ENCODE data around the gene HLA-DMA.

DNA sequence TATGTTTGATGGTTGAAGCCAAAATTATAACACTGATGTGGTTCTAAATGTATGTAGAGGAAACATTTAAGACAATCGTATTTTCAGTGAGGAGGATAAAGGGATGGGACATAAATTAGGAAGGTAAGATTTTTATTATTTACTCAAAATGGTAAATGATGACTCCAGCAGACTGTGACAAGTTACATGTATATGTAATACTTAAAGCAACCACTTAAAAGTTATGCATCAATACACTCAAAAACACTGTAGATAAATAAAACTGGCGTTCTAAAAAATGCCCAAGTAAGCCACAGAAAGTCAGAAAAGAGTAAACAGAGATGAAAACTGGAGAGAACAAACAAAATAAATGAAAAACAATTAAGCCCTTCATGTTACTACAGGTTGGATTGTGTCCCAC is 30.8 kb downstream of the HLA-DMA start:
- TF ChIP-seq POLR2A (IDR thresholded peaks at IDR 0.05; ENCODE audit: low read length) = no peak
- no peak for TF ChIP-seq GATA1 (IDR thresholded peaks at IDR 0.05; ENCODE audit: low read depth, low read length)
